ENCODE results near the gene ATXN7L1. TPM values are rescaled to one million over a fixed set of nuclear protein-coding genes. Genes with fewer than 3 reads are reported as not detected.

ATXN7L1 gene
- total RNA-seq, 3 donors from 2014 or later (not counting 1 experiment from before 2014, with no cell fraction given) = 37.5 to 48.6 (median 47.9) TPM

GRCh38 chr7:105828141-105828540 lies 48.3 kb downstream of the ATXN7L1 start:
- H3K36me3 ChIP-seq (ENCODE audit: control insufficient read depth, insufficient read depth, low read length) = no peaks in the 10 kb centered on the region
- ATAC-seq = no peak
- peaks cover 7% of the 10 kb centered on the region for H3K4me1 ChIP-seq (ENCODE audit: control insufficient read depth, insufficient read depth, low read length)
- no peak for DNase-seq
- H3K9me3 ChIP-seq (ENCODE audit: control insufficient read depth, insufficient read depth, low read length) = no peaks in the 10 kb centered on the region
- WGBS (ENCODE audit: insufficient coverage) = 95% methylated on average over 2 of the region's 2 CpGs
- no peak overlapping the region for H3K27ac ChIP-seq (ENCODE audit: low read length)
- H3K4me3 ChIP-seq (ENCODE audit: low read length) = no peak overlapping the region
- Mint-ChIP-seq H3K4me1 (peaks cover 37 to 45% of the 10 kb centered on the region in 2 donors), H3K4me3 (no peak overlapping the region), H3K27me3 (ENCODE audit: low read depth in 2 of 2) (no peaks in the 10 kb centered on the region), H3K27ac (no peak overlapping the region), H3K36me3 (peaks cover 13% of the 10 kb centered on the region), H3K9me3 (peaks cover 4 to 5% of the 10 kb centered on the region in 2 donors)
- no peak for TF ChIP-seq CTCF (IDR thresholded peaks at IDR 0.05)
- H3K27me3 ChIP-seq (ENCODE audit: control insufficient read depth, insufficient read depth, low read length) = no peaks in the 10 kb centered on the region
- intact Hi-C loops (cut with micrococcal nuclease) = no loop called here

GRCh38 chr7:105827151-105827875 lies 49.1 kb downstream of the ATXN7L1 start:
- no peak for DNase-seq
- 95% methylated on average over 6 of the region's 7 CpGs for WGBS (ENCODE audit: insufficient coverage)
- H3K4me3 ChIP-seq (ENCODE audit: low read length) = no peak overlapping the region
- H3K4me1 ChIP-seq (ENCODE audit: control insufficient read depth, insufficient read depth, low read length) = no peaks in the 10 kb centered on the region
- H3K27me3 Mint-ChIP-seq (ENCODE audit: low read depth in 2 of 2) = no peaks in the 10 kb centered on the region
- no peak overlapping the region for H3K27ac Mint-ChIP-seq
- no peaks in the 10 kb centered on the region for H3K9me3 ChIP-seq (ENCODE audit: control insufficient read depth, insufficient read depth, low read length)
- no peak overlapping the region for H3K27ac ChIP-seq (ENCODE audit: low read length)
- intact Hi-C loops (cut with micrococcal nuclease) = no loop called here
- ATAC-seq = no peak
- H3K36me3 Mint-ChIP-seq = peaks cover 13% of the 10 kb centered on the region
- H3K9me3 Mint-ChIP-seq = peaks cover 4 to 5% of the 10 kb centered on the region in 2 donors
- H3K4me1 Mint-ChIP-seq = peaks cover 32 to 39% of the 10 kb centered on the region in 2 donors
- no peak for TF ChIP-seq CTCF (IDR thresholded peaks at IDR 0.05)
- no peaks in the 10 kb centered on the region for H3K36me3 ChIP-seq (ENCODE audit: control insufficient read depth, insufficient read depth, low read length)
- no peaks in the 10 kb centered on the region for H3K27me3 ChIP-seq (ENCODE audit: control insufficient read depth, insufficient read depth, low read length)
- H3K4me3 Mint-ChIP-seq = no peak overlapping the region

GRCh38 chr7:105826143-105826542 lies 50.3 kb downstream of the ATXN7L1 start:
- TF ChIP-seq CTCF (IDR thresholded peaks at IDR 0.05) = no peak
- no peaks in the 10 kb centered on the region for H3K4me1 ChIP-seq (ENCODE audit: control insufficient read depth, insufficient read depth, low read length)
- no peaks in the 10 kb centered on the region for H3K27me3 ChIP-seq (ENCODE audit: control insufficient read depth, insufficient read depth, low read length)
- Mint-ChIP-seq H3K36me3 (peaks cover 13% of the 10 kb centered on the region), H3K27me3 (ENCODE audit: low read depth in 2 of 2) (no peaks in the 10 kb centered on the region), H3K4me3 (no peak overlapping the region), H3K27ac (no peak overlapping the region), H3K9me3 (peaks cover 4 to 5% of the 10 kb centered on the region in 2 donors), H3K4me1 (peaks cover 38 to 43% of the 10 kb centered on the region in 2 donors)
- H3K36me3 ChIP-seq (ENCODE audit: control insufficient read depth, insufficient read depth, low read length) = no peaks in the 10 kb centered on the region
- no peak overlapping the region for H3K4me3 ChIP-seq (ENCODE audit: low read length)
- H3K27ac ChIP-seq (ENCODE audit: low read length) = no peak overlapping the region
- no peak for DNase-seq
- intact Hi-C loops (cut with micrococcal nuclease) = no loop called here
- no peaks in the 10 kb centered on the region for H3K9me3 ChIP-seq (ENCODE audit: control insufficient read depth, insufficient read depth, low read length)
- ATAC-seq = no peak

- H3K36me3 ChIP-seq (ENCODE audit: control insufficient read depth, insufficient read depth, low read length) = no peaks in the 10 kb centered on the region
- H3K27me3 ChIP-seq (ENCODE audit: control insufficient read depth, insufficient read depth, low read length) = no peaks in the 10 kb centered on the region
- Mint-ChIP-seq H3K9me3 (peaks cover 4 to 5% of the 10 kb centered on the region in 2 donors), H3K27me3 (ENCODE audit: low read depth in 2 of 2) (no peaks in the 10 kb centered on the region), H3K4me3 (no peak overlapping the region), H3K4me1 (peaks cover 45 to 50% of the 10 kb centered on the region in 2 donors), H3K36me3 (peaks cover 13% of the 10 kb centered on the region), H3K27ac (no peak overlapping the region)
- 100% methylated on average over 1 of the region's 1 CpG for WGBS (ENCODE audit: insufficient coverage)
- H3K4me1 ChIP-seq (ENCODE audit: control insufficient read depth, insufficient read depth, low read length) = peaks cover 3% of the 10 kb centered on the region
- no peak overlapping the region for H3K27ac ChIP-seq (ENCODE audit: low read length)
- H3K4me3 ChIP-seq (ENCODE audit: low read length) = no peak overlapping the region
- no peaks in the 10 kb centered on the region for H3K9me3 ChIP-seq (ENCODE audit: control insufficient read depth, insufficient read depth, low read length)
- no peak for TF ChIP-seq CTCF (IDR thresholded peaks at IDR 0.05)
- no peak for DNase-seq
- intact Hi-C loops (cut with micrococcal nuclease) = no loop called here
- no peak for ATAC-seq
These were observed 51.0 kb downstream of the ATXN7L1 start for GRCh38 chr7:105825371-105825770.

Data from natural killer cell (primary cell).